GM12892 (cell line): Measurements from ENCODE around the gene PTPRB.

Source experiments
- DNase-seq: peaks from one replicate; pipeline ENCODE4 v3.0.0; 2011; ENCODE audit not compliant: insufficient read length
- FAIRE-seq: peaks from 2 replicates; lab custom pipeline; 2011; peaks lifted over from hg19 to GRCh38; lab: Jason Lieb, UNC
- POLR2A ChIP-seq: IDR thresholded peaks from 2 replicates; pipeline ENCODE4 v1.6.1; 2011; ENCODE audit warnings: low read depth, low read length, control low read depth
- POLR2AphosphoS5 ChIP-seq: IDR thresholded peaks from 2 replicates; pipeline ENCODE4 v1.6.1; 2011; ENCODE audit warnings: low read depth, low read length, control low read depth
- TAF1 ChIP-seq: IDR thresholded peaks from 2 replicates; pipeline ENCODE4 v1.6.1; 2011; ENCODE audit warnings: low read depth, mild to moderate bottlenecking, control low read depth, low read length, borderline replicate concordance

PTPRB gene

GRCh38 chr12:70466753-70467152 lies 170.5 kb downstream of the PTPRB start:
- DNase-seq: no peak
- no peak for FAIRE-seq
- no peak for TF ChIP-seq POLR2A
- TF ChIP-seq TAF1: no peak
- TF ChIP-seq POLR2AphosphoS5: no peak
